ENCODE results near the gene NUP43.
"Not testable (repeated sequence)": the region's sequence is repeated elsewhere in the genome, so short reads cannot be mapped to it uniquely, and the experiment has no call there.

Gene NUP43

DNA sequence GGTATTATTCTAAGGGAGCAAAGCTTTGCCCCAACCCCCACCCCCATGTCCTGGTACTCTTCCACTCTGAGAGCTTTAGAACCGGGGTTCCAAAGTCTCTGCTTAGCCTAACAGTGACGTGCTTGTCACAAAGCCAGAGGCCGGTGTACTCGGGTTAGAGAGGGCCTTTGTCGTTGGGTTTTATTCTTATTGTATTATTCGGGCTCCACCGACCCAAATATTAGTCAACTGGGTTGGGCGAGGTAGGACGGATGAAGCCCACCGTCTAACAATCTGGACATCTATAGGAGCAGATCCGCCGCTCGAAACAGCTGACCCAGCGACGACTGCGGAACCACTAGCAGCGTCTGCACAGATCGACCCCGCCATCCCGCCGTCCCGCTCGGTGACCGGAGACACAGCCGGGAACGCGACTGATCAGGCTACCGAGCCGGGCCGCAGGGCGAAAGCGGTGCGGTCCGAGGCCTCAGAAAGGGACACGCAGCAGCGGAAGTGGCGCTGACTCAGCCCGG lies 2.8 kb upstream of the NUP43 start:
- DNase-seq (ENCODE audit: low spot score), result not testable (repeated sequence)

DNA sequence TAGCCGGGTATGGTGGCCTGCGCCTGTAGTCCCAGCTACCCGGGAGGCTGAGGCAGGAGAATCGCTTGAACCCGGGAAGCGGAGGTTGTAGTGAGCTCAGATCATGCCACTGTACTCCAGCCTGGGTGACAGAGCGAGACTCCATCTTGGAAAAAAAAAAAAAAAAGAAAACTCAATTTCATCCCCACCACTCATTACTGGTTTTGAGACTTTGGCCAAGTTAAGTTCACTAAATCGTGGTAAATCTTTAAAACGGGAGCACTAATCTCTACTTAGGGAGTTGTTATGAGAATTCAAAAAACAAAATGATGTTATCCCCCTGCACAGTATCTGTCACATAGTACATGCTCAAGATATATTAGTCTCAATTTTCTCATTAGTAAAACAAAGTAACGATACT lies 1.1 kb downstream of the NUP43 start:
- not testable (repeated sequence) for DNase-seq (ENCODE audit: low spot score)

DNA sequence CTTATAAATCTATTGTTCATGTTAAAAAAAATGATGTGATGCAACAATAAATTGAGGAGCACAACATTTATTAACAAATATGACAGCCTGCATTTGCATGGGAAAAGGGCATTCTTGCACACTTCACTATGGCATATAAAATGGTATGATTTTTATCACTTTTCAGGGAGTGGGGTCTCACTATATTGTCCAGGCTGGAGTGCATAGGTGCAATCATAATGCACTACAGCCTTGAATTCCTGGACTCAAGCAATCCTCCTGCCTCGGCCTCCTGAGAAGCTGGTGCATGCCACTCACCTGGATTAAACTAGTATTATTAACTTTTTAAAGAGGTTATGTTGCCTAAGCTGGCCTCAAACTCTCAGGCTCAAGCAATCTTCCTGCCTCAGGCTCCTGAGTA lies 11.4 kb downstream of the NUP43 start:
- no peak for DNase-seq (ENCODE audit: low spot score)

DNA sequence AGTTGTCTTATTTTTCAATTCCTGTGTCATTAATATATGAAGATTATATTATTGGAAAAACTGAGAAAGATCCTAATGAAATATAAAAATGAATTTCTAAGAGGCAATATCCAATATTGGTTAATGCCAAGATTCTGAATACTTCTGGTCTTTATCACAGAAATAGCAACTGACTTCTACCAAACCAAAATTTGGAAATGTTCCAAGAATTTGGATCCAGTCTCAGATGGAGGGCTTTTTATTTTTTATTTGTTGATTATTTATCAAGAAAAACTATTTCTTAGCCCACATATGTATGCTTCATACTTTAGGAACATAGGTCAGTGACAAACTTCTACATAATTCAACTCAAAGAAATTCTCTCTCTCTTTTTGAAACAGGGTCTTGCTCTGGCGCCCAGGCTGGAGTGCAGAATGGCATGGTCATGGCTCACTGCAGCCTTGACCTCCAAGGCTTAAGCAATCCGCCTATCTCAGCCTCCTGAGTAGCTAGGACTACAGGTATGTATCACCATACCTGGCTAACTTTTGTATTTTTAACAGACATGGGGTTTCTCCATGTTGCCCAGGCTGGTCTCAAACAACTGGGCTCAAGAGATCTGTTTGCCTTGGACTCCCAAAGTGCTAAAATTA lies 13.1 kb downstream of the NUP43 start:
- DNase-seq (ENCODE audit: low spot score), result no peak

DNA sequence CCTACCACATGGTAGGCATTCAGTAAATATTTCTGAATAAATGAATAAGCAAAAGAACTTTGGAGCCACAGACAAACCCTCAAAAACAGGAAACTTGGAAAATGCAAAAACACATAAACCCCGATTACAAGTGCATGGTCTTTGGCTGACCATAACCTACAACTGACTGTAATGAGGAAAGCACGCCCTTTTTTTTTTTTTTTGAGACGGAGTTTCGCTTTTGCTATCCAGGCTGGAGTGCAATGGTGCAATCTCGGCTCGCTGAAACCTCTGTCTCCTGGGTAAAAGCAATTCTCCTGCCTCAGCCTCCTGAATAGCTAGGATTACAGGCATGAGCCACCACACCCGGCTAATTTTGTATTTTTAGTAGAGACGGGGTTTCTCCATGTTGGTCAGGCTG lies 16.5 kb downstream of the NUP43 start:
- DNase-seq (ENCODE audit: low spot score), result no peak

DNA sequence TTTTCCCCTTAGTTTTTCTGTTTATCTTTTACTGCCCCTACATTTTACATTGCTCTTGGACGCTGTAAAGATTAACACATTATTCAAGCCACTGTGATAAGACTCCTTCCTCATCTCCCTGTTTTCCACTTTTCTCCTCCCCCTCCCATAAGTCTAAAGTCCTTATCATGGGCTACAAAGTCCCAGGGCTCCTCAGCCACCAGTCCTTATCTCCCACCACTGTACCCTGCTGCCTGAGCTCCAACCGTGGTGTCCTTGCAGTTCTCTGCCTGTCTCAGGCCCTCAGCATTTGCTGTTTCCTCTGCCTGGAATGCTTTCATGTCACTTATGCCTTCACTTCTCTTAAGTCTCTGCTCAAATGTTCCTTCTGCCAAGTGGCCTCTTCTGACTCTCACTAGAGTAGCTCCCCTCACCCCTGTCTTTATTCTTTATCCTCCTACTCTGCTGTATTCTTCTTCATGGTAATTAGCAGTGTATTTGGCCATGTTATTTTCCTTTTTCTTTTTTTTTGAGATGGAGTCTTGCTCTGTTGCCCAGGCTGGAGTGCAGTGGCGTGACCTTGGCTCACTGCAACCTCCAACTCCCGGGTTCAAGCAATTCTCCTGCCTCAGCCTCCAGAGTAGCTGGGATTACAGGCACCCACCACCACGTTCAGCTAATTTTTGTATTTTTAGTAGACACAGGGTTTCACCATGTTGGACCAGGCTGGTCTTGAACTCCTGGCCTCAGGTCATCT lies 17.7 kb downstream of the NUP43 start:
- no peak for DNase-seq (ENCODE audit: low spot score)

DNA sequence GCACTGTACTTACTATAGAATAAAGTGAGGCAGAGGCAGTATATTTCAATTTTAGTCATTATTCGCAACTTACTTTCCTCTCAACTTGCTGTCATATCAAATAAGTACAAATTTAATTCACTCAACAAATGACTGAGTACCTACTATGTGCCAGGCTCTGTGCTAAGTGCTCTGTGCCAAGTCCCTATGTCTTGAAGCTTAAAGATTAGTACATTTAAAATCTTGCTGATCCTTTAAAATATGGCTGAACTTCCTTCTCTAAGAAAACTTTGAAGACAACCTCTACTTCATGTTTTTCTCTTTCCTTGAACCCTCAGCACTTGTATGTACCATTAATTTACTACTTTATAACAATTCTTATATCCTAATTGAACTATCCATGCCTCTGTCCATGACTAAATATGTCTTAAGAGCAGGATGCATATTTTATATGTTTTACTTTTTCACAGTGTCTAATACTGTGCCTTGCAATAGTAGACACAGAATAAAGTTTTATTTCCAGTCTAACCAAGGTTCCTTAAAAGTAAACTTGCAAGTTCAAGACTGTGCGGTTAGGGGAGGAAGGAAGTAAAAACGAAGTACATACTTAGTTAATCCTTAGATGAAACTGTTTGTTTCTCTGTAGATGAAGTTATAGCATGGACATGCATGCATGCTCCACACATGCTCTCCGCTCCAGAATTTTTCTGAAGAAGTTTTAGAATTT lies 18.4 kb downstream of the NUP43 start:
- no peak for DNase-seq (ENCODE audit: low spot score)

DNA sequence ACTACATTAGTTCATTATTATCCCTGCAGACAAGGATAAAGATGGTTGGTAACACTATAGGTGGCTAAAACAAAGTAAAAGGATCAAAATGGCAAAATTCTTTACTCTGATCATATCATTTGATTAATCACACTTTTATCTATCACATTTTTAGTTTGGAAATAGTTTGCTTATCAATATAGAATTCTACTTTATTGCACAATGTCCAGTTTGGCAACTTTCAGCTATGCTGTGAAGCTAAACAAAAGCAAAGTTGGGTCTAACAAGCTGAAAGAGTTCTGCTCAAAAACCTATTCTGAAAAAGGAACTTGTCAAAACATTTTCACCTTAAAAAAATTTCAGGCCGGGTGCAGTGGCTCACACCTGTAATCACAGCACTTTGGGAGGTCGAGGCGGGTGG lies 20.5 kb downstream of the NUP43 start:
- no peak for DNase-seq (ENCODE audit: low spot score)

DNA sequence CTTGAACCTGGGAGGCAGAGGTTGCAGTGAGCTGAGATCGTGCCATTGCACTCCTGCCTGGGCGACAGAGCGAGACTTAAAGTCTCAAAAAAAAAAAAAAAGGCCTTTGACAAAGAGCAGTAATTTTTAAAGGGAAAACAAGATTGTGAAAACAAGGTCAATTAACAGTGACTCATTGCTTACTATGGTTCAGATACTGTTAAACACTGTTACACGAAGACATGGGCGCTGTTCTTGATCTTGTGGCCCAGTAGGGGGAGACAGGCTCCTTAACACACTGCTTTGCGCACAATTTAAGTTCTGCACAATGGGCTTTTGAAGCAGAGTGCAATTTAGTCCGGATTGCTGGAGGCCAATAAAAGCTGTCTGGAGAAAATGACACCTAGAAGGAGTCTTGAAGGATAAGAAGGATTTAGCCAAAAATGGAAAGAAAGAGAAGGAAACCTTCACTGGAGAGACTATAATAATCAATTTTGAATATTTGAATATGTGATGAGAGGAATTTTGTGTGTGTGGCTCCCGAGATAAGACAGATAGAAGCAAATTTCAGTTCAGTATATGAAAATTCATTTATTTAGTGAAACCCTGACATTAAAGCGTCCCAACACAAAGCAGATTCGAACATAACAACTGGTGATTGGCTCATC lies 22.4 kb downstream of the NUP43 start:
- peak; percentile 75 for DNase-seq (ENCODE audit: low spot score)

DNA sequence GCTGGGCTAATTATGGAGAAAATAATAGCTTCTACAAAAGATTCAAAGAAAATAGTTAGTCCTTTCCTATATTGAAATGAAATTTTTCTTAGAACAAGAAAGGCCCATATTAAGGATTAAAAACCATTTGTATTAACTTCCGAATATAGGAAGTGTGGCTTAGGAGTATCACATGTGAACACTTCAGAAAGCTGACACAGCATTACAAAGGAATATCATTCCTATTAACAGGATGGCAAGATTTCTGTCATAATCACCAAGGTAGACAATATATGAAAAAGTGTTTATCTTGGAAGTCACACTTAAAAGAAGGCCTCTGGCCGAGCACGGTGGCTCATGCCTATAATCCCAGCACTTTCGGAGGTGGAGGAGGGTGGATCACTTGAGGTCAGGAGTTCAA lies 23.1 kb downstream of the NUP43 start:
- no peak for DNase-seq (ENCODE audit: low spot score)

DNA sequence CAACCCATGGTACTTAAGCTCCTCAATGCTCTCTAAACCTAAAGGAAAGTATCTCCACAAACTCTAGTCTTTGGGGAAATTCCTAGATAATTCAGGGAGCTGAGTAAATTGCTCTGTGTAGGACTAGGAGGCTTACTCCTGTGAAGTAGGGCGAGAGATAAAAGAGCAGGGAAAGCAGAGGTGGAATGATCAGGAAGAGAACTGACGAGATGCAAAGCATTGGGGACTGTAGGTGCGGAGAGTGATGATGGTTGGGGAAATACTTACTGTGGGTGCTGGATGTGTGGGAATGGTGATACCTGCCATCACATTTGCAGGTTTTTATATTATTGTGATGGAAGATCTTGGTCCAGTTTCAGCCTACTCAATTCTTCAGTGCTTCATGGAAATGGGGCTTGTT lies 26.8 kb downstream of the NUP43 start:
- DNase-seq (ENCODE audit: low spot score), result peak; percentile 63

DNA sequence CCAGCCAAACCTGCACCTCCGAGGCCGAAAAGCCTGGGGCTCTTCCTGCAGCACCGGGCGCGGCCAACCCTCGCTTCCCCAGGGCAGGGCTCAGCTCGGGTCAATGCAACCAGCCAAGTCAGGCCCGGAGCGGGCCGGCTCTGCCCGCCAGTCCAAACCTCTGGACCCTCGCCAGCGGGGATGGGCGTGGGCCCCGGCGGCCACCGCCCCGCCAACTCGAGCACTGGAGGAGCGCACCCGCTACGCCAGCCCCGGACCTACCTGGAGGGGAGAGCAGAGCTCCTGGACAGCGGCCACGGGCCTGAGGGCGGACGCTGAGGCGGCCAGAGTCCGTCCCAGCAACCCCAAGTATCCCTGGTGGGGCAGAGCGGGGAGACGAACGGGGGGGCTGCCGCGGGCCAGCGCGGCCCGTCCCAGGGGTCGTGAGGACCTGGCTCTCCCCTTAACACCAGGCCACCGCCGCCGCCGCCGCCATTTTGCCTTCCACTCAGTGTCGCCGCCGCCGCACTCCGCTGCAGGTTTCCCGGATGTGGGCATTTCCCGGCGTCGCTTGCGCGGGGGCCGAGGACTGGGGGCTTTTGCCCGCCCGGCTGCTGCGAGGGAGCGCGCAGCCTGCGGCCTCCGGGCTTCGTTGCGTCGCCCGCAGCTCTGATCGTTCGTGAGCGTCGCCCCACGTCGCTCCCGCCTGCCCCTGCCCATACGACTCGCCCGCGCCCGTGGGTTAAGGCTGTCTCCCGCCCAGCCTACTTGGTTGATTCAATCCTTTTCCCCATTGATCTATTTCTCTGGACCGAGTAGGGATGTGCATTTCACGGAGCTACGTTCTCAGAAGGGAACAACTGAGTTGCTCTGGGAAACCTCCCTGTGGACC lies 28.5 kb downstream of the NUP43 start, which contains the start of gene LATS1:
TSS of gene LATS1 (minus strand) at position 514 of the 871 bp plus-strand sequence. CDS start 15,975 bp downstream, outside the sequence.
- peak; percentile 88 for DNase-seq (ENCODE audit: low spot score)

DNA sequence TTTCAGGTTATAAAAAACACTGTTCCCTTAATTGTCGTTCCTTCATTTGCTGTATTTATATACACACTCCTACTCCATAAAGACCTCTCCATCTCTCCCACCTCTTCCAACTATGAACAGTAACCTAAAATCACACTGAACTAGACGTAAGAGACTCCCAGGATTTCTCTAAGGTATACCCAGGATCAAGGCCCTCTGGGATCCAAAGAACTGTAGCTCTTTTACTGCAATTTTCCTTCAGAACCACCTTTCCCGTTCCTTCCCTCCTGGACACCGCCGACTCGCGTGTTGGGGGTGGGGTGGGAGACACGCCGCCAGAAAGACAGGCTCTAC lies 29.1 kb downstream of the NUP43 start:
- DNase-seq (ENCODE audit: low spot score), result no peak

DNA sequence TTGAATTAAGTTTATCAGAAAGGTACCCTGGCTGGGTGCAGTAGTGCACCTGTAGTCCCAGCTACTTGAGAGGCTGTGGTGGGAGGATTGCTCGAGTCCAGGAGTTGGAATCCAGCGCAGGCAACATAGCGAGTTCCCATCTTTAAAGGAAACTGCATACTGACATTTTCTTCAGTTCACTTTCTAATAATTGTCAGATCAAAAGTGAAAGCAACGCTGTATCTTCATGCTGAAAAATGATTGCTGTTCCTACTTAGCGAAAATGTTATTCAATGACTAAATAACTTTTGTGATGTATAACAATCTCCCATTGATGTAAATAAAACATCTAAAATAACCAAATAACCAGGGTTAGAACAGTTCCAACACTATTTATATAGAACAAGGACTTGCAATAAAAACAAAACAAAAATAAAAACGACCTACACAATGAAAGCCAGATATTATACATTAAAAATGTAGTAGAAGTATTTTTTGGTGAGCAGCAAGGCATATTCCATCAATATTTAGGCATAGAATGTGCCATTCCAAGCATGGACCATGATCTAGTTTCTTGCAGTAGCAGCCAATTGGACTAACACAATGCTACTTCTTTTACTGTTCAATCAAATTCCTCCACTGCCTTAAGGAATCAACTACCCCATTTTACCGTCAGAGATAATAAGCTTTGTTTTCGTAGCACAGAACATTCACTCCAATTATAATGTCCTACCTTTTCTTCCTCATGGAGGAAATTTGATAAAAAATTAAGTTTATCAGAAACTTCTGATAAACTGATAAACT lies 30.0 kb downstream of the NUP43 start:
- DNase-seq (ENCODE audit: low spot score), result no peak

DNA sequence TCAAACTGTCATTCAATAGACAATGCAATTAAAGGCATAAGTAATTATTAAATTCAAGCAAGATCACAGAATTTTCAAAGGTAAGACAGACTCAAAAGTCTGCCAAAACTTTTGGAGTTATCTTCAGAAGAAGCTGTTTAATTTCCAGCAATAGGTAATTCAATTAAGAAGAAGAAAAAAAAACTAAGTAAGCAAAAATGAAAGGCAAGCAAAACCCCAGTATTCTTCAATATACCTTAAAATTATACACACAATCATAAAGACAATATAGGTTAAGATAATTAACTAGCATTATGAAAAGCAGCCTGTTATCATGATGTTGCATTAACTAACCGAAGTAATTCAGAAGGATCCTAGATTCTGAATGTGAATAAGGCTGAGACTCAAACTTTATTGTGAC lies 31.9 kb downstream of the NUP43 start:
- no peak for DNase-seq (ENCODE audit: low spot score)

DNA sequence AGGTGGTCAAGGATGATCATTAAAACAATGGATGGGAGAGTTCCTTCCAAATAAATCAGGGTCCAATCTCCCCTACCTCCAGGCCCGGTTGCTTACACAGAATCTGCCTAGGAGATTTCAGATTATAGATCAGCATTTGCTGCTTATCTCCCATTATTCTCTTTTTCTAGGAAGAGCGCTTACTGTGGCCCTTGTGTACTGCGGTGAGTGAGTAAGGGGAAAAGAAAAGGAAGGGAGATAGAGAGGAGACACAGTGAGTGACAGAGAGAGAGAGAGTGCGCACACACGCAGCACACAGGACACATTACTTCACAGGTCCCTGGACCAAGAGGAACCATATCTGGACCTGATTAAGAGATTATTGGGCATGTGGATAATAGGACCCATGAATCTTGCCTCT lies 34.6 kb downstream of the NUP43 start:
- DNase-seq (ENCODE audit: low spot score), result no peak

DNA sequence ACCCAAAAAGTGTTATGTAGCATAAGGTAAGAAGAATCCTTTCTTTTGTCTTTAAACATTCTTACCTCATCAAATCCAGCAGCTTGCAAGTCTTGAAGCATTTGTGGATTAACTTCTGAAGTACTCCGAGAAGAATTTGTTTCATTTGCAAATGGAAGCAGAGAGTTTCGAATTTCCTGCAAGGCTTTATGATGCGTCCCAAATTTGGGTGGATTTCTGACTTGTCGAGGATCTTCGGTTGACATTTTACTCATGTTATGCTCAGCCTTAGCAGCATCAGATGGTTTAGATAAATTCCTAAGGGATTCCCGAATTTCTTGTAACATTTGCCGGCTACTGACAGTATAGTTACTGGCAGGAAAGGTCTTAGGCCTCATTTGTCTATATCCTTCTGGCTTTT lies 44.6 kb downstream of the NUP43 start:
- no peak for DNase-seq (ENCODE audit: low spot score)

DNA sequence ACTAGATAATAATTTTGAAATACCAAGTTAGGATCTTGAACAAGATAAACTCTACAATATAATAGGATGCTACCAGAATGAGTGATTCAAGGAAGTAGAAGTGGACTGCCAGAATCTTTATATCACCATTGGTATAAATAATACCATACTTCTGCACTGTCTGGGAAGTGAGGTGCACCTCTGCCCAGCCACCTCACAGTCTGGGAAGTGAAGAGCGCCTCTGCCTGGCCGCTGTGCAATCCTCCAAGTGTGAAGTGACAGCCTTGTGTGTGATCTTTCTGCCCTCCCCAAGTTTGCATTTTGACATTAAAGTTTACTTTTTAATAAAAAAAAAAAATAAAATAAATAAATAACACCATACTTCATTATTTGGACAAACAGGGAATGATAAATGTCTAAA lies 47.2 kb downstream of the NUP43 start:
- no peak for DNase-seq (ENCODE audit: low spot score)

DNA sequence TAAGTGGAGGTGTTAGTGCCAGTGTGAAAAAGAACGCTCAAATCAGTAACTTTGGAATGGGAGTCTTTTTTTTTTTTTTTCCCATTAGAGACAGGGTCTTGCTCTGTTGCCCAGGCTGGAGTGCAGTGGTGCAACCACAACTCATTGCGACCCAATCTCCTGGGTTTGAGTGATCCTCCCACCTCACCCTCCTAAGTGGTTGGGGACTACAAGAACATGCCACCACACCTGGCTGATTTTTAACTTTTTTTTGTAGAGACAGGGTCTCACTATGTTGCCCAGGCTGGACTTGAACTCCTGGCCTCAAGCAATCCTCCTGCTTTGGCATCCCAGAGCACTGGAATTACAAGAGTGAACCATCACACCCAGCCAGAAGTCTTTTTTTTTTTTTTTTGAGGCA lies 48.2 kb downstream of the NUP43 start:
- no peak for DNase-seq (ENCODE audit: low spot score)

DNA sequence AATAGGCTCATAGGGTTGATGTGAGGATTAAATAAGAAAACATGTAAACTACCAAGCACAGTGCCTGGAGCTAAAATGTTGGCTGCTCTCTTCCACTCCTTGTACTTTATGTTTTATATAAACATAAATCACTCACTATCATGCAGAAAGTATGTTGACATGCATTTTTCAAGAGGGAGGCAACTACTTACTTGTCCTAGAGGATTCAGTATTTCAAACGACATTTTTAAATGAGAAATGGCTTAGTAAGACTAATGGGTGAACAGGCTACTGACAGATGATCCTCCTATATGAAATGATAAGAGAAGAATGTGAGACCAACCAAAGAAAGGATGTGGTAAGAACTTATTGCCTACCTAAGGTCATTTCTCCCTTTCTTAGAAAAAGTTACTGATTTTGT lies 49.4 kb downstream of the NUP43 start:
- no peak for DNase-seq (ENCODE audit: low spot score)

DNA sequence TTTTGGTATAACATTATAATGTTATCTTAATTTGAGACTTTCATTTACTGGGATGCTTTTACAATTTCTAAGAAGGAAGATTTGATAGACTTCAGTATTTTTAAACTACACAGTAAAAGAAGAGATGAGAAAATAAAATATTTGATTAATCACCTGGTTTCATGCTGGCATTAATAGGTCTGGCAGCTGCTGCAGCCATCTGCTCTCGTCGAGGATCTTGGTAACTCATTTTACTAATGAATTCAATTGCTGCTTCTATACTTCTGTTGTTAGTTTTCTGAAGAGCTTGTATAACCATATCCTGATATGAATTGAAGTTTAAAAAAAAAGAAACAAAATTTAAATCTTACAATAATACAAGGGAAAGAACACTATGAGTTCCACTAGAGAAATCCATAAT lies 51.4 kb downstream of the NUP43 start:
- no peak for DNase-seq (ENCODE audit: low spot score)
